HL-60 (cell line): Measurements from ENCODE around the gene DIPK1A.
"Not testable (repeated sequence)": the region's sequence is repeated elsewhere in the genome, so short reads cannot be mapped to it uniquely, and the experiment has no call there.

Experiments used
- DNase-seq, 2 experiments: peaks; one replicate each; pipeline ENCODE4 v3.0.0-alpha.2; 2010 to 2020; ENCODE audit warnings: low read depth in 1 of 2, low spot score in 1 of 2
- H3K27ac ChIP-seq: fragments of 250-450 bp; sonication (Bioruptor Pico); replicated peaks from 2 replicates; pipeline ENCODE4 v1.5.1; 2020; ENCODE audit warnings: mild to moderate bottlenecking, moderate library complexity
- H3K27me3 ChIP-seq: fragments of 250-450 bp; sonication (Bioruptor Pico); 2 replicates; pipeline ENCODE4 v1.5.1; 2021; ENCODE audit warnings: mild to moderate bottlenecking, moderate library complexity; ENCODE audit not compliant: insufficient read depth, poor library complexity, severe bottlenecking
- H3K4me3 ChIP-seq: replicated peaks from 2 replicates; pipeline ENCODE4 v1.5.1; 2011; ENCODE audit warnings: mild to moderate bottlenecking, control low read depth, low read length; ENCODE audit not compliant: insufficient read depth
- CTCF ChIP-seq: IDR thresholded peaks from one replicate; pipeline ENCODE4 v1.5.1; 2011; ENCODE audit warnings: low read length, control low read depth, inconsistent platforms; ENCODE audit not compliant: insufficient read depth
- GABPA ChIP-seq: IDR thresholded peaks from 2 replicates; pipeline ENCODE4 v1.6.1; 2012; ENCODE audit warnings: low read depth
- POLR2AphosphoS5 ChIP-seq: IDR thresholded peaks from 2 replicates; pipeline ENCODE4 v1.6.1; 2012; ENCODE audit warnings: low read depth
- REST ChIP-seq: IDR thresholded peaks from 2 replicates; pipeline ENCODE4 v1.6.1; 2012; ENCODE audit warnings: low read depth; ENCODE audit not compliant: insufficient replicate concordance
- SPI1 ChIP-seq: IDR thresholded peaks from 2 replicates; pipeline ENCODE4 v1.6.1; 2012; ENCODE audit warnings: low read depth, mild to moderate bottlenecking, borderline replicate concordance

DIPK1A gene

GRCh38 chr1:92899780-92900179 is 61.5 kb downstream of the DIPK1A start:
- no peak for DNase-seq

GRCh38 chr1:92898053-92898452 is 63.2 kb downstream of the DIPK1A start:
- H3K27ac ChIP-seq, H3K27me3 ChIP-seq, H3K4me3 ChIP-seq, DNase-seq: not testable (repeated sequence)

More at GRCh38 chr1:92899780-92900179, 61.5 kb downstream of the DIPK1A start:
- TF ChIP-seq SPI1: no peak
- no peak overlapping the region for H3K4me3 ChIP-seq
- H3K27ac ChIP-seq: no peak overlapping the region
- H3K27me3 ChIP-seq: no peaks in the 10 kb centered on the region

- Histone ChIP-seq H3K4me3 (no peak overlapping the region), H3K27me3 (no peaks in the 10 kb centered on the region), H3K27ac (no peak overlapping the region)
- no peak for DNase-seq
- TF ChIP-seq CTCF (no peak), GABPA (no peak), POLR2AphosphoS5 (no peak)
Measured at GRCh38 chr1:92887465-92887864, 73.8 kb downstream of the DIPK1A start.

GRCh38 chr1:92886886-92887419 is 74.3 kb downstream of the DIPK1A start:
- Histone ChIP-seq H3K27ac (no peak overlapping the region), H3K4me3 (no peak overlapping the region), H3K27me3 (no peaks in the 10 kb centered on the region)
- TF ChIP-seq SPI1 (no peak), GABPA (no peak), POLR2AphosphoS5 (no peak), CTCF (no peak), REST (no peak)
- no peak for DNase-seq

GRCh38 chr1:92884195-92884594 is 77.1 kb downstream of the DIPK1A start:
- Histone ChIP-seq H3K27me3 (no peaks in the 10 kb centered on the region), H3K4me3 (no peak overlapping the region), H3K27ac (no peak overlapping the region)
- no peak for TF ChIP-seq REST
- TF ChIP-seq POLR2AphosphoS5: no peak
- TF ChIP-seq GABPA: no peak
- TF ChIP-seq SPI1: no peak
- no peak for TF ChIP-seq CTCF
- DNase-seq: no peak
